Hepatocyte (in vitro differentiated cells): ENCODE measurements around the gene PBLD. TPM values are rescaled to one million over a fixed set of nuclear protein-coding genes. Genes with fewer than 3 reads are reported as not detected.

Experiments
- DNase-seq: peaks from one replicate; pipeline ENCODE4 v3.0.0-alpha.2; 2016; ENCODE audit warnings: low spot score
- H2AFZ ChIP-seq: fragments of 200-600 bp; sonication (generic); 2 replicates; pipeline ENCODE4 v1.6.0; 2016; ENCODE audit warnings: antibody characterized with exemption, mild to moderate bottlenecking
- H3K27ac ChIP-seq: fragments of 200-600 bp; sonication (generic); 2 replicates; pipeline ENCODE4 v1.5.1; 2016; ENCODE audit warnings: mild to moderate bottlenecking
- H3K27me3 ChIP-seq: fragments of 200-600 bp; sonication (generic); 2 replicates; pipeline ENCODE4 v1.6.1; 2016
- H3K36me3 ChIP-seq: fragments of 200-600 bp; sonication (generic); replicated peaks from 2 replicates; pipeline ENCODE4 v1.5.1; 2016; ENCODE audit warnings: low read depth; ENCODE audit not compliant: insufficient read depth
- H3K4me1 ChIP-seq: fragments of 200-600 bp; sonication (generic); 2 replicates; pipeline ENCODE4 v1.5.1; 2016; ENCODE audit warnings: mild to moderate bottlenecking, moderate library complexity; ENCODE audit not compliant: insufficient read depth
- H3K4me2 ChIP-seq: fragments of 200-600 bp; sonication (generic); 2 replicates; pipeline ENCODE4 v1.6.0; 2016
- H3K4me3 ChIP-seq: fragments of 200-600 bp; sonication (generic); 2 replicates; pipeline ENCODE4 v1.5.1; 2016; ENCODE audit warnings: mild to moderate bottlenecking
- H3K79me2 ChIP-seq: fragments of 200-600 bp; sonication (generic); 2 replicates; pipeline ENCODE4 v1.6.0; 2017; ENCODE audit warnings: mild to moderate bottlenecking
- H3K9me2 ChIP-seq: fragments of 200-600 bp; sonication (generic); replicated peaks from 2 replicates; pipeline ENCODE4 v1.6.0; 2017; ENCODE audit warnings: mild to moderate bottlenecking; ENCODE audit not compliant: insufficient read depth
- H3K9me3 ChIP-seq: fragments of 200-600 bp; sonication (generic); 2 replicates; pipeline ENCODE4 v1.5.1; 2016; ENCODE audit warnings: low read depth, mild to moderate bottlenecking
- H4K20me1 ChIP-seq: fragments of 200-600 bp; sonication (generic); 2 replicates; pipeline ENCODE4 v1.6.0; 2016; ENCODE audit warnings: mild to moderate bottlenecking; ENCODE audit not compliant: insufficient read depth, poor library complexity, severe bottlenecking
- EZH2 ChIP-seq: fragments of 200-600 bp; sonication (generic); IDR thresholded peaks from 2 replicates; pipeline ENCODE4 v1.6.1; 2016; ENCODE audit warnings: antibody characterized with exemption, mild to moderate bottlenecking, borderline replicate concordance
- EZH2phosphoT487 ChIP-seq: fragments of 200-600 bp; sonication (generic); IDR thresholded peaks from one replicate; pipeline ENCODE4 v1.6.1; 2018; ENCODE audit warnings: antibody characterized with exemption, mild to moderate bottlenecking, low read depth, moderate library complexity; ENCODE audit not compliant: unreplicated experiment, severe bottlenecking
- WGBS: methylation state at CpG from one replicate; pipeline ENCODE4 v1.1.6; 2016; ENCODE audit warnings: low lambda C conversion rate; ENCODE audit errors: missing lambda C conversion rate; 5-methylcytosine and 5-hydroxymethylcytosine counted together
- polyA plus RNA-seq: library from polyadenylated mRNA; unstranded; fragments of >200 nt; fragmentation: Nextera tagmentation; extraction: Ambion mirVana; gene quantifications from 2 replicates; pipeline ENCODE4 v1.2.1, GENCODE V29; 2016
- total RNA-seq: library from RNA; depleted of rRNA; stranded (reverse); fragments of >200 nt; gene quantifications from 2 replicates; pipeline ENCODE4 v1.2.3, GENCODE V29; 2014
- TF ChIP-seq, protein P1 (sequence below): fragments of 200-600 bp; sonication (generic); IDR thresholded peaks from 2 replicates; pipeline ENCODE4 v1.5.1; 2016; ENCODE audit warnings: antibody characterized with exemption, mild to moderate bottlenecking; ENCODE audit not compliant: poor library complexity

PBLD gene
- total and polyA plus RNA-seq, 2 experiments from 2014 or later, result 26.1 to 42.2 TPM

GRCh38 chr10:68303849-68304412 lies 28.8 kb downstream of the PBLD start:
- Histone ChIP-seq H3K4me2 (peak overlapping the region; percentile 61), H2AFZ (no peak overlapping the region), H3K4me3 (no peak overlapping the region), H3K36me3 (no peaks in the 10 kb centered on the region), H3K79me2 (peaks cover 23% of the 10 kb centered on the region), H3K9me2 (no peaks in the 10 kb centered on the region), H3K27me3 (no peaks in the 10 kb centered on the region), H3K4me1 (no peaks in the 10 kb centered on the region), H3K9me3 (no peaks in the 10 kb centered on the region), H3K27ac (no peak overlapping the region), H4K20me1 (no peaks in the 10 kb centered on the region)
- no peak for TF ChIP-seq EZH2phosphoT487
- TF ChIP-seq EZH2, result no peak
- TF ChIP-seq, protein P1, sequence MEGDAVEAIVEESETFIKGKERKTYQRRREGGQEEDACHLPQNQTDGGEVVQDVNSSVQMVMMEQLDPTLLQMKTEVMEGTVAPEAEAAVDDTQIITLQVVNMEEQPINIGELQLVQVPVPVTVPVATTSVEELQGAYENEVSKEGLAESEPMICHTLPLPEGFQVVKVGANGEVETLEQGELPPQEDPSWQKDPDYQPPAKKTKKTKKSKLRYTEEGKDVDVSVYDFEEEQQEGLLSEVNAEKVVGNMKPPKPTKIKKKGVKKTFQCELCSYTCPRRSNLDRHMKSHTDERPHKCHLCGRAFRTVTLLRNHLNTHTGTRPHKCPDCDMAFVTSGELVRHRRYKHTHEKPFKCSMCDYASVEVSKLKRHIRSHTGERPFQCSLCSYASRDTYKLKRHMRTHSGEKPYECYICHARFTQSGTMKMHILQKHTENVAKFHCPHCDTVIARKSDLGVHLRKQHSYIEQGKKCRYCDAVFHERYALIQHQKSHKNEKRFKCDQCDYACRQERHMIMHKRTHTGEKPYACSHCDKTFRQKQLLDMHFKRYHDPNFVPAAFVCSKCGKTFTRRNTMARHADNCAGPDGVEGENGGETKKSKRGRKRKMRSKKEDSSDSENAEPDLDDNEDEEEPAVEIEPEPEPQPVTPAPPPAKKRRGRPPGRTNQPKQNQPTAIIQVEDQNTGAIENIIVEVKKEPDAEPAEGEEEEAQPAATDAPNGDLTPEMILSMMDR, result no peak
- WGBS, result 77% methylated on average over 7 of the region's 7 CpGs
- DNase-seq, result no peak

DNA sequence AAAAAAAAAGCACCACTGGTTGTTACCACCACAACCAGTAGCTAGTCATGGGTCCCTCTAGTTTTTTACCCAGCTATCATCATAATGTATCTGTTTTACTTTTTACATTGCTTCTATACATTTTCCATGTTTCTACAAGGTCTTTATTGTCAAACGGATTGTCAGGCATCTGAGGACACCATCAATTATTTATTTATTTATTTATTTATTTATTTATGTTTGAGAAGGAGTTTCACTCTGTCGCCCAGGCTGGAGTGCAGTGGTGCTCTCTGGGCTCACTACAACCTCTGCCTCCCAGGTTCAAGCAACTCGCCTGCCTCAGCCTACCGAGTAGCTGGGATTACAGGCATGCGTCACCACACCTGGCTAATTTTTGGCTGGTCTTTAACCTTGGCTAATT lies 29.9 kb downstream of the PBLD start:
- H3K9me3 ChIP-seq, result no peaks in the 10 kb centered on the region
- H3K27me3 ChIP-seq, result no peaks in the 10 kb centered on the region
- no peak overlapping the region for H3K4me3 ChIP-seq
- WGBS, result 87% methylated on average over 5 of the region's 5 CpGs
- H3K27ac ChIP-seq, result no peak overlapping the region
- TF ChIP-seq EZH2, result no peak
- TF ChIP-seq, protein P1, result no peak
- no peak for TF ChIP-seq EZH2phosphoT487
- no peaks in the 10 kb centered on the region for H3K4me1 ChIP-seq
- H3K79me2 ChIP-seq, result peaks cover 32% of the 10 kb centered on the region
- no peak overlapping the region for H2AFZ ChIP-seq
- DNase-seq, result no peak
- no peaks in the 10 kb centered on the region for H3K36me3 ChIP-seq
- H4K20me1 ChIP-seq, result no peaks in the 10 kb centered on the region
- no peaks in the 10 kb centered on the region for H3K9me2 ChIP-seq
- H3K4me2 ChIP-seq, result no peak overlapping the region

DNA sequence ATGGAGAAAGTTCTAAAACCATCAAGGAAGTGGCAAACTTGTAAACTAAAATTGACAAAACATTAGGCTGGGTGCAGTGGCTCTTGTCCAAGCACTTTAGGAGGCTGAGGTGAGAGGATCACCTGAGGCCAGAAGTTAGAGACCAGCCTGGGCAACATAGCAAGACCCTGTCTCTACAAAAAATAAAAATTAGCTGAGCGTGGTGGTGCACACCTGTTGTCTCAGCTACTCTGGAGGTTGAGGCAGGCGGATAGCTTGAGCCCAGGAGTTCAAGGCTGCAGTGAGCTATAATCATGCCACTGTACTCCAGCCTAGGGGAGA lies 30.3 kb downstream of the PBLD start:
- no peaks in the 10 kb centered on the region for H4K20me1 ChIP-seq
- TF ChIP-seq EZH2phosphoT487, result no peak
- TF ChIP-seq EZH2, result no peak
- TF ChIP-seq, protein P1, result no peak
- H3K9me3 ChIP-seq, result no peaks in the 10 kb centered on the region
- no peaks in the 10 kb centered on the region for H3K9me2 ChIP-seq
- no peaks in the 10 kb centered on the region for H3K36me3 ChIP-seq
- H2AFZ ChIP-seq, result no peak overlapping the region
- no peaks in the 10 kb centered on the region for H3K27me3 ChIP-seq
- H3K4me1 ChIP-seq, result no peaks in the 10 kb centered on the region
- H3K27ac ChIP-seq, result no peak overlapping the region
- no peak overlapping the region for H3K4me2 ChIP-seq
- DNase-seq, result no peak
- peaks cover 35% of the 10 kb centered on the region for H3K79me2 ChIP-seq
- no peak overlapping the region for H3K4me3 ChIP-seq
- 62% methylated on average over 2 of the region's 2 CpGs for WGBS
